ENCODE measurements around the gene SCAF1. TPM values are rescaled to one million over a fixed set of nuclear protein-coding genes. Genes with fewer than 3 reads are reported as not detected.

SCAF1 gene
- total and polyA plus RNA-seq, 3 donors from 2014 or later = 51.4 to 78.1 (median 70.8) TPM

- Histone ChIP-seq H3K27me3 (no peaks in the 10 kb centered on the region), H3K36me3 (ENCODE audit: low read depth, missing control alignments) (no peaks in the 10 kb centered on the region), H3K4me1 (peaks cover 10% of the 10 kb centered on the region), H3K27ac (peak overlapping the region; percentile 83 to 85), H3K9me3 (no peaks in the 10 kb centered on the region), H3K4me3 (peak overlapping the region; percentile 61 to 78)
- DNase-seq = no peak
- TF ChIP-seq POLR2A (IDR thresholded peaks at IDR 0.05) (no peak), CTCF (IDR thresholded peaks at IDR 0.05) (no peak)
- intact Hi-C loops (cut with DNase I; ENCODE audit: low total_unique reads) = no loop called here
- 0 to 1% methylated on average over 7 of the region's 7 CpGs for WGBS, 2 donors
Measured at GRCh38 chr19:49665036-49665350, 23.0 kb downstream of the SCAF1 start.

- Histone ChIP-seq H3K9me3 (no peaks in the 10 kb centered on the region), H3K27ac (peak within 1 kb of the TSS; percentile 83 to 85), H3K4me1 (peaks cover 10% of the 10 kb centered on the region), H3K4me3 (peak within 1 kb of the TSS; percentile 61 to 78), H3K27me3 (no peaks in the 10 kb centered on the region), H3K36me3 (ENCODE audit: low read depth, missing control alignments) (no peaks in the 10 kb centered on the region)
- no peak for TF ChIP-seq CTCF (IDR thresholded peaks at IDR 0.05)
- TF ChIP-seq POLR2A (IDR thresholded peaks at IDR 0.05) = peak; percentile 31
- peak; percentile 97 for DNase-seq
- WGBS, 2 donors = 1% methylated on average over 50 of the region's 50 CpGs
- intact Hi-C loops (cut with DNase I; ENCODE audit: low total_unique reads) = no loop called here
Measured at GRCh38 chr19:49665351-49666119, 23.5 kb downstream of the SCAF1 start, which contains the start of the genes BCL2L12 and IRF3. TSS of gene BCL2L12 (plus strand) at chr19:49665933. CDS start at chr19:49666693, 760 bp downstream. TSS of gene IRF3 (minus strand) at chr19:49665857. CDS start at chr19:49664838, 1,019 bp downstream.

GRCh38 chr19:49666120-49666444 is 24.1 kb downstream of the SCAF1 start:
- Histone ChIP-seq H3K4me3 (peak overlapping the region; percentile 61 to 78), H3K4me1 (peaks cover 10% of the 10 kb centered on the region), H3K27me3 (no peaks in the 10 kb centered on the region), H3K9me3 (no peaks in the 10 kb centered on the region), H3K36me3 (ENCODE audit: low read depth, missing control alignments) (no peaks in the 10 kb centered on the region), H3K27ac (peak overlapping the region; percentile 50 to 85)
- DNase-seq = no peak
- no peak for TF ChIP-seq CTCF (IDR thresholded peaks at IDR 0.05)
- no peak for TF ChIP-seq POLR2A (IDR thresholded peaks at IDR 0.05)
- intact Hi-C loops (cut with DNase I; ENCODE audit: low total_unique reads) = no loop called here
- WGBS, 2 donors = 0 to 1% methylated on average over 9 of the region's 9 CpGs

GRCh38 chr19:49667473-49667872 is 25.5 kb downstream of the SCAF1 start:
- no peaks in the 10 kb centered on the region for H3K36me3 ChIP-seq (ENCODE audit: low read depth, missing control alignments)
- H3K27ac ChIP-seq = no peak overlapping the region
- no peak for TF ChIP-seq CTCF (IDR thresholded peaks at IDR 0.05)
- TF ChIP-seq POLR2A (IDR thresholded peaks at IDR 0.05) = no peak
- H3K4me3 ChIP-seq = no peak overlapping the region
- H3K9me3 ChIP-seq = no peaks in the 10 kb centered on the region
- intact Hi-C loops (cut with DNase I; ENCODE audit: low total_unique reads) = no loop called here
- no peaks in the 10 kb centered on the region for H3K27me3 ChIP-seq
- H3K4me1 ChIP-seq = peaks cover 10% of the 10 kb centered on the region
- 93 to 100% methylated on average over 2 of the region's 2 CpGs for WGBS, 2 donors
- no peak for DNase-seq

GRCh38 chr19:49669516-49669915 is 27.5 kb downstream of the SCAF1 start:
- H3K27me3 ChIP-seq = no peaks in the 10 kb centered on the region
- H3K27ac ChIP-seq = no peak overlapping the region
- intact Hi-C loops (cut with DNase I; ENCODE audit: low total_unique reads) = no loop called here
- WGBS, 2 donors = 71 to 78% methylated on average over 3 of the region's 3 CpGs
- no peaks in the 10 kb centered on the region for H3K9me3 ChIP-seq
- H3K4me3 ChIP-seq = no peak overlapping the region
- no peak for DNase-seq
- H3K36me3 ChIP-seq (ENCODE audit: low read depth, missing control alignments) = no peaks in the 10 kb centered on the region
- H3K4me1 ChIP-seq = peaks cover 6% of the 10 kb centered on the region
- TF ChIP-seq CTCF (IDR thresholded peaks at IDR 0.05) = no peak
- no peak for TF ChIP-seq POLR2A (IDR thresholded peaks at IDR 0.05)
